HEK293 (cell line): Measurements from ENCODE around the gene ZNF816.

Experiments used
- ATF2 ChIP-seq: fragments of 450-650 bp; formaldehyde crosslinking; IDR thresholded peaks from 2 replicates; pipeline ENCODE4 v1.5.1; 2016; ENCODE audit warnings: missing biosample characterization, missing genetic modification characterization, low read depth
- BCL11A ChIP-seq: fragments of 450-650 bp; formaldehyde crosslinking; IDR thresholded peaks from 2 replicates; pipeline ENCODE4 v1.5.1; 2016; ENCODE audit warnings: low read depth, missing biosample characterization, missing genetic modification characterization
- CTCF ChIP-seq: fragments of 450-650 bp; formaldehyde crosslinking; IDR thresholded peaks from 2 replicates; pipeline ENCODE4 v1.5.1; 2016; ENCODE audit warnings: missing biosample characterization, missing genetic modification characterization
- HIC1 ChIP-seq: fragments of 450-650 bp; formaldehyde crosslinking; IDR thresholded peaks from 2 replicates; pipeline ENCODE4 v1.5.1; 2016; ENCODE audit warnings: missing biosample characterization, missing genetic modification characterization
- MYNN ChIP-seq: fragments of 450-650 bp; formaldehyde crosslinking; IDR thresholded peaks from 2 replicates; pipeline ENCODE4 v1.5.1; 2016; ENCODE audit warnings: missing biosample characterization, missing genetic modification characterization, borderline replicate concordance
- SALL2 ChIP-seq: fragments of 450-650 bp; formaldehyde crosslinking; IDR thresholded peaks from 2 replicates; pipeline ENCODE4 v1.5.0; 2017; ENCODE audit warnings: missing biosample characterization, mild to moderate bottlenecking, missing genetic modification characterization, borderline replicate concordance
- YY1 ChIP-seq: fragments of 450-650 bp; formaldehyde crosslinking; IDR thresholded peaks from 2 replicates; pipeline ENCODE4 v1.5.1; 2018; ENCODE audit warnings: missing biosample characterization, missing genetic modification characterization
- ZBTB44 ChIP-seq: fragments of 450-650 bp; IDR thresholded peaks from 2 replicates; pipeline ENCODE4 v1.5.1; 2018; ENCODE audit warnings: missing biosample characterization, mild to moderate bottlenecking, missing genetic modification characterization
- ZNF174 ChIP-seq: fragments of 450-650 bp; formaldehyde crosslinking; IDR thresholded peaks from 2 replicates; pipeline ENCODE4 v1.5.0; 2017; ENCODE audit warnings: missing biosample characterization, mild to moderate bottlenecking, missing genetic modification characterization
- ZNF433 ChIP-seq: fragments of 450-650 bp; formaldehyde crosslinking; IDR thresholded peaks from 2 replicates; pipeline ENCODE4 v1.5.1; 2016; ENCODE audit warnings: missing biosample characterization, missing genetic modification characterization, low read depth
- ZNF580 ChIP-seq: fragments of 450-650 bp; formaldehyde crosslinking; IDR thresholded peaks from 2 replicates; pipeline ENCODE4 v1.5.1; 2016; ENCODE audit warnings: missing biosample characterization, missing genetic modification characterization
- ZNF843 ChIP-seq: fragments of 450-650 bp; formaldehyde crosslinking; IDR thresholded peaks from 2 replicates; pipeline ENCODE4 v1.5.1; 2016; ENCODE audit warnings: missing biosample characterization, missing genetic modification characterization

GRCh38 chr19:53010494-53010893 lies 47.8 kb upstream of the ZNF816 start:
- TF ChIP-seq BCL11A (no peak), ZNF580 (tag by site-specific recombination) (no peak), CTCF (tag by site-specific recombination) (no peak), ZNF843 (tag by site-specific recombination) (no peak), HIC1 (tag by site-specific recombination) (no peak), MYNN (no peak), ATF2 (no peak), ZNF174 (no peak), ZNF433 (tag by site-specific recombination) (no peak), SALL2 (tag by site-specific recombination) (no peak), ZBTB44 (tag by site-specific recombination) (no peak), YY1 (no peak)
